Panc1 (cell line): ENCODE measurements around the gene SYF2. TPM values are rescaled to one million over a fixed set of nuclear protein-coding genes. Genes with fewer than 3 reads are reported as not detected.

Source experiments
- ATAC-seq: fragments of 200-7000 bp; cut with Tn5 transposase; 2 replicates; pipeline ENCODE4 v1.9.1; 2020; ENCODE audit warnings: mild to moderate bottlenecking, moderate library complexity
- BruUV-seq: library from RNA; stranded (reverse); fragments of 400-500 nt; replicated peaks from 2 replicates; lab custom pipeline; 2021; lab: Mats Ljungman, UMichigan
- CTCF ChIA-PET: fragments of 300-600 bp; sonication (Branson Sonifier 250); formaldehyde crosslinking; loops from one replicate; lab custom pipeline; 2022; ENCODE audit warnings: antibody characterized with exemption; lab: Charles Lee
- POLR2A ChIA-PET: fragments of 300-600 bp; sonication (Branson Sonifier 250); formaldehyde crosslinking; loops from one replicate; lab custom pipeline; 2022; ENCODE audit warnings: antibody characterized with exemption; lab: Charles Lee
- DNase-seq: peaks from one replicate; pipeline ENCODE4 v3.0.0-alpha.2; 2010; ENCODE audit warnings: low read depth, low spot score
- H3K27ac ChIP-seq: 2 replicates; pipeline ENCODE4 v1.5.1; 2011; ENCODE audit warnings: mild to moderate bottlenecking, low read length, inconsistent platforms
- H3K27me3 ChIP-seq: fragments of 200-500 bp; sonication (Bioruptor generic); 2 replicates; pipeline ENCODE4 v1.6.0; 2014; ENCODE audit warnings: low read length, inconsistent platforms; ENCODE audit not compliant: control insufficient read depth, insufficient read depth
- H3K36me3 ChIP-seq: fragments of 200-500 bp; sonication (Bioruptor generic); 2 replicates; pipeline ENCODE4 v1.5.1; 2014; ENCODE audit warnings: inconsistent platforms, mild to moderate bottlenecking, low read length, moderate library complexity; ENCODE audit not compliant: control insufficient read depth, insufficient read depth
- H3K4me1 ChIP-seq: 2 replicates; pipeline ENCODE4 v1.5.1; 2011; ENCODE audit warnings: inconsistent platforms, mild to moderate bottlenecking, low read length, moderate library complexity; ENCODE audit not compliant: control insufficient read depth, insufficient read depth
- H3K4me3 ChIP-seq, 2 experiments: 2 replicates each; pipeline ENCODE4 v1.5.1; 2011 to 2012; ENCODE audit warnings: low read depth in 2 of 2, low read length in 2 of 2, mild to moderate bottlenecking in 2 of 2, inconsistent platforms in 1 of 2, moderate library complexity in 1 of 2
- H3K9me3 ChIP-seq: fragments of 200-500 bp; sonication (Bioruptor generic); 2 replicates; pipeline ENCODE4 v1.5.1; 2014; ENCODE audit warnings: low read depth, mild to moderate bottlenecking, inconsistent platforms, low read length, moderate library complexity; ENCODE audit not compliant: control insufficient read depth, insufficient read depth
- CTCF ChIP-seq: fragments of 450-650 bp; IDR thresholded peaks from 2 replicates; pipeline ENCODE4 v1.5.1; 2017; ENCODE audit warnings: mild to moderate bottlenecking
- POLR2AphosphoS5 ChIP-seq: IDR thresholded peaks from 2 replicates; pipeline ENCODE4 v1.6.1; 2012; ENCODE audit warnings: mild to moderate bottlenecking, low read depth, low read length, moderate library complexity
- SIN3A ChIP-seq: IDR thresholded peaks from 2 replicates; pipeline ENCODE4 v1.6.1; 2012; ENCODE audit warnings: low read depth, mild to moderate bottlenecking, low read length, moderate library complexity, borderline replicate concordance; ENCODE audit not compliant: insufficient read depth
- TCF7L2 ChIP-seq: IDR thresholded peaks from 2 replicates; pipeline ENCODE4 v1.6.1; 2011; ENCODE audit warnings: mild to moderate bottlenecking, low read depth, low read length, inconsistent platforms
- in situ Hi-C: cut with HindIII; loops from 2 replicates; pipeline ENCODE4 v1.10.0; 2016; ENCODE audit warnings: low sequenced_read_pairs, low pct_unique_long_range_greater_than_20kb
- intact Hi-C: fragments of 100-400 bp; cut with micrococcal nuclease; formaldehyde crosslinking; loops from one replicate; pipeline ENCODE4 v1.10.0; 2022; ENCODE audit not compliant: unreplicated experiment
- total RNA-seq: library from RNA; stranded (reverse); gene quantifications from one replicate; pipeline ENCODE4 v1.2.1, GENCODE V29; 2021; ENCODE audit not compliant: unreplicated experiment
- TF ChIP-seq, protein P1 (sequence below), 2 experiments: IDR thresholded peaks; 2 replicates each; pipeline ENCODE4 v1.6.1; 2011 to 2012; ENCODE audit warnings: low read depth in 2 of 2, control low read depth in 1 of 2, low read length in 1 of 2, mild to moderate bottlenecking in 1 of 2, moderate library complexity in 1 of 2; ENCODE audit not compliant: insufficient read depth in 1 of 2

The SYF2 gene
- total RNA-seq, 1 experiment from 2014 or later, result 28.9 TPM

GRCh38 chr1:25256578-25256965 is 24.3 kb upstream of the SYF2 start:
- ATAC-seq, result no peak
- no peaks in the 10 kb centered on the region for H3K36me3 ChIP-seq
- POLR2A ChIA-PET, result no interaction called here
- no peak overlapping the region for H3K4me3 ChIP-seq
- CTCF ChIA-PET, result no interaction called here
- H3K4me1 ChIP-seq, result peaks cover 5% of the 10 kb centered on the region; the same call in 1 of the 2 replicates
- no peaks in the 10 kb centered on the region for H3K27me3 ChIP-seq
- BruUV-seq, result no TSS peak
- no peak overlapping the region for H3K27ac ChIP-seq
- no peaks in the 10 kb centered on the region for H3K9me3 ChIP-seq
- no peak for DNase-seq
- no peak for TF ChIP-seq SIN3A
- TF ChIP-seq, protein P1, sequence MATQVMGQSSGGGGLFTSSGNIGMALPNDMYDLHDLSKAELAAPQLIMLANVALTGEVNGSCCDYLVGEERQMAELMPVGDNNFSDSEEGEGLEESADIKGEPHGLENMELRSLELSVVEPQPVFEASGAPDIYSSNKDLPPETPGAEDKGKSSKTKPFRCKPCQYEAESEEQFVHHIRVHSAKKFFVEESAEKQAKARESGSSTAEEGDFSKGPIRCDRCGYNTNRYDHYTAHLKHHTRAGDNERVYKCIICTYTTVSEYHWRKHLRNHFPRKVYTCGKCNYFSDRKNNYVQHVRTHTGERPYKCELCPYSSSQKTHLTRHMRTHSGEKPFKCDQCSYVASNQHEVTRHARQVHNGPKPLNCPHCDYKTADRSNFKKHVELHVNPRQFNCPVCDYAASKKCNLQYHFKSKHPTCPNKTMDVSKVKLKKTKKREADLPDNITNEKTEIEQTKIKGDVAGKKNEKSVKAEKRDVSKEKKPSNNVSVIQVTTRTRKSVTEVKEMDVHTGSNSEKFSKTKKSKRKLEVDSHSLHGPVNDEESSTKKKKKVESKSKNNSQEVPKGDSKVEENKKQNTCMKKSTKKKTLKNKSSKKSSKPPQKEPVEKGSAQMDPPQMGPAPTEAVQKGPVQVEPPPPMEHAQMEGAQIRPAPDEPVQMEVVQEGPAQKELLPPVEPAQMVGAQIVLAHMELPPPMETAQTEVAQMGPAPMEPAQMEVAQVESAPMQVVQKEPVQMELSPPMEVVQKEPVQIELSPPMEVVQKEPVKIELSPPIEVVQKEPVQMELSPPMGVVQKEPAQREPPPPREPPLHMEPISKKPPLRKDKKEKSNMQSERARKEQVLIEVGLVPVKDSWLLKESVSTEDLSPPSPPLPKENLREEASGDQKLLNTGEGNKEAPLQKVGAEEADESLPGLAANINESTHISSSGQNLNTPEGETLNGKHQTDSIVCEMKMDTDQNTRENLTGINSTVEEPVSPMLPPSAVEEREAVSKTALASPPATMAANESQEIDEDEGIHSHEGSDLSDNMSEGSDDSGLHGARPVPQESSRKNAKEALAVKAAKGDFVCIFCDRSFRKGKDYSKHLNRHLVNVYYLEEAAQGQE (IDR thresholded peaks at IDR 0.05; ENCODE audit: insufficient read depth in 1 of 2, low read depth in 2 of 2, low read length in 1 of 2), result no peak
- TF ChIP-seq CTCF, result no peak
- TF ChIP-seq POLR2AphosphoS5, result no peak
- no peak for TF ChIP-seq TCF7L2
- intact Hi-C loops, result no loop called here
- in situ Hi-C loops, result no loop called here

DNA sequence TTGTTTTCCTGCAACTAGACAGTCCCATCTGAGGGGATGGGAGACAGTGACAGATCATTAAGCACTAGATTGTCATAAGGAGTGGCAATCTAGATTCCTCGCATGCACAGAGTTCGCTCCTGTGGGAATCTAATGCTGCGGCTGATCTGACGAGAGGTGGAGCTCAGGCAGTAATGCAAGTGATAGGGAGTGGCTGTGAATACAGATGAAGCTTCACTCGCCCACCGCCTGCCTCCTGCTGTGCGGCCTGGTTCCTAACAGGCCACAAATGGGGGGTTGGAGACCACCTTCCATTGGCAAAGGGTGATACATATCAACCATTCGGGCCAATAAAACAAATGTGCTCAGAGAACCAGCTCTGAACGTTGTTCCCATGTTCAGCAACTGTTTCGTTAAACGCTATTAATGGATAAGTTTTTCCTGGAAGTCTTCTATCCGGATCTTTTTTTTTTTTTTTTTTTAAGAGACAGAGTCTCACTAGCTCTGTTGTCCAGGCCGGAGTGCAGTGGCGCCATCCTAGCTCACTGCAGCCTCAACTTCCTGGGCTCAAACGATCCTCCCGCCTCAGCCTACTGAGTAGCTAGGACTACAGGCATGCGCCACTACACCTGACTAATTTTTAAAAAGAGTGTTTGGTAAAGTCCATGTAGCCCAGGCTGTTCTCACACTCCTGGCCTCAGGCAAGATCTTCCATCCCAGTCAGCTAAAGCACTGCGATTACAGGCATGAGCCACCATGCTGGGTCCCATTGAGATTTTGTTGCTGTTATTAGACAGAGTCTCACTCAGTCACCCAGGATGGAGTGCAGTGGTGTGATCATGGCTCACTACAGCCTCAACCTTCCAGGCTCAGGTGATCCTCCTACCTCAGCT is 23.6 kb upstream of the SYF2 start:
- Histone ChIP-seq H3K27me3 (no peaks in the 10 kb centered on the region), H3K9me3 (no peaks in the 10 kb centered on the region), H3K4me3 (no peak overlapping the region), H3K36me3 (no peaks in the 10 kb centered on the region), H3K4me1 (peaks cover 5% of the 10 kb centered on the region; the same call in 1 of the 2 replicates), H3K27ac (no peak overlapping the region)
- ChIA-PET CTCF (interaction anchor here (0.6 kb wide), 2 partner anchors 24 to 715 kb away, joined by 3 to 4 read pairs; no protein-coding TSS in a partner anchor), POLR2A (interaction anchor here (0.6 to 0.7 kb wide), 2 partner anchors 13 to 1675 kb away, joined by 6 to 7 read pairs; no protein-coding TSS in a partner anchor)
- no peak for DNase-seq
- in situ Hi-C loops (no loop called here), intact Hi-C loops (no loop called here)
- no peak for ATAC-seq
- no TSS peak for BruUV-seq
- TF ChIP-seq POLR2AphosphoS5 (no peak), SIN3A (no peak), CTCF (no peak), TCF7L2 (no peak)
- TF ChIP-seq, protein P1 (IDR thresholded peaks at IDR 0.05; ENCODE audit: insufficient read depth in 1 of 2, low read depth in 2 of 2, low read length in 1 of 2), result no peak
